Measurements from ENCODE around the gene NOP14. TPM values are rescaled to one million over a fixed set of nuclear protein-coding genes. Genes with fewer than 3 reads are reported as not detected.
"Not testable (repeated sequence)": the region's sequence is repeated elsewhere in the genome, so short reads cannot be mapped to it uniquely, and the experiment has no call there.

Gene NOP14
- polyA plus RNA-seq, 1 experiment = 7.1 TPM

GRCh38 chr4:2948895-2949781 is 14.1 kb downstream of the NOP14 start:
- ChIA-PET POLR2A (no interaction called here), CTCF (interaction anchor here (0.6 to 2.3 kb wide), 10 partner anchors 10 to 93 kb away, joined by 3 to 8 read pairs (median 3); partner anchors contain the start of genes GRK4 and NOP14)
- Histone ChIP-seq H3K4me3 (ENCODE audit: low read depth, low read length) (no peak overlapping the region), H3K36me3 (ENCODE audit: control insufficient read depth, insufficient read depth, low read length) (peaks cover 46% of the 10 kb centered on the region), H3K27me3 (ENCODE audit: control insufficient read depth, insufficient read depth, low read length) (no peaks in the 10 kb centered on the region)
- TF ChIP-seq, protein P1, sequence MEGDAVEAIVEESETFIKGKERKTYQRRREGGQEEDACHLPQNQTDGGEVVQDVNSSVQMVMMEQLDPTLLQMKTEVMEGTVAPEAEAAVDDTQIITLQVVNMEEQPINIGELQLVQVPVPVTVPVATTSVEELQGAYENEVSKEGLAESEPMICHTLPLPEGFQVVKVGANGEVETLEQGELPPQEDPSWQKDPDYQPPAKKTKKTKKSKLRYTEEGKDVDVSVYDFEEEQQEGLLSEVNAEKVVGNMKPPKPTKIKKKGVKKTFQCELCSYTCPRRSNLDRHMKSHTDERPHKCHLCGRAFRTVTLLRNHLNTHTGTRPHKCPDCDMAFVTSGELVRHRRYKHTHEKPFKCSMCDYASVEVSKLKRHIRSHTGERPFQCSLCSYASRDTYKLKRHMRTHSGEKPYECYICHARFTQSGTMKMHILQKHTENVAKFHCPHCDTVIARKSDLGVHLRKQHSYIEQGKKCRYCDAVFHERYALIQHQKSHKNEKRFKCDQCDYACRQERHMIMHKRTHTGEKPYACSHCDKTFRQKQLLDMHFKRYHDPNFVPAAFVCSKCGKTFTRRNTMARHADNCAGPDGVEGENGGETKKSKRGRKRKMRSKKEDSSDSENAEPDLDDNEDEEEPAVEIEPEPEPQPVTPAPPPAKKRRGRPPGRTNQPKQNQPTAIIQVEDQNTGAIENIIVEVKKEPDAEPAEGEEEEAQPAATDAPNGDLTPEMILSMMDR (IDR thresholded peaks at IDR 0.05; ENCODE audit: insufficient read depth, low read depth, low read length) = peak; percentile 60
- no peak for DNase-seq (ENCODE audit: low read depth)

DNA sequence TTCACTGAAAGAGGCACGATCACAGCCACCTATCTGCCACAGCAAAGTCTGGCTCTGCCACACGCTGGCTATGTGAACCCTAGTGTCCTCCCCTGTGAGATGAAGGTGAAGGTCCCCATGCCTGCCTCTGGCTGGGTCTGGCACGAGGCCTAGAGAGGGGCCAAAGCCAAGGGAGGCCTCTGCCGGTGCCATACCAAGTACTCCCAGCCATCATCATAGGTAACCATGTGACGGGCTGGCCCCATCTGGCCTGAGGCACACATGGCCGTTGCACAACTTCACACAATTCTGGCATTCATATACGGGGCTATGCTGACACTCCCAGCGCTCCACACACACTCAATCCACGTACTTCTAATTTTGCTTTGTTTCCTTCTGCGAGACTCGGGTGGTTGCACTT is 15.3 kb downstream of the NOP14 start:
- TF ChIP-seq, protein P1 (IDR thresholded peaks at IDR 0.05; ENCODE audit: insufficient read depth, low read depth, low read length) = no peak
- CTCF ChIA-PET = interaction anchor here (0.6 to 2.3 kb wide), 5 partner anchors 11 to 764 kb away, joined by 3 to 8 read pairs (median 6); no protein-coding TSS in a partner anchor
- DNase-seq (ENCODE audit: low read depth) = no peak
- Histone ChIP-seq H3K4me3 (ENCODE audit: low read depth, low read length) (no peak overlapping the region), H3K36me3 (ENCODE audit: control insufficient read depth, insufficient read depth, low read length) (peaks cover 49% of the 10 kb centered on the region), H3K27me3 (ENCODE audit: control insufficient read depth, insufficient read depth, low read length) (no peaks in the 10 kb centered on the region)
- POLR2A ChIA-PET = no interaction called here

DNA sequence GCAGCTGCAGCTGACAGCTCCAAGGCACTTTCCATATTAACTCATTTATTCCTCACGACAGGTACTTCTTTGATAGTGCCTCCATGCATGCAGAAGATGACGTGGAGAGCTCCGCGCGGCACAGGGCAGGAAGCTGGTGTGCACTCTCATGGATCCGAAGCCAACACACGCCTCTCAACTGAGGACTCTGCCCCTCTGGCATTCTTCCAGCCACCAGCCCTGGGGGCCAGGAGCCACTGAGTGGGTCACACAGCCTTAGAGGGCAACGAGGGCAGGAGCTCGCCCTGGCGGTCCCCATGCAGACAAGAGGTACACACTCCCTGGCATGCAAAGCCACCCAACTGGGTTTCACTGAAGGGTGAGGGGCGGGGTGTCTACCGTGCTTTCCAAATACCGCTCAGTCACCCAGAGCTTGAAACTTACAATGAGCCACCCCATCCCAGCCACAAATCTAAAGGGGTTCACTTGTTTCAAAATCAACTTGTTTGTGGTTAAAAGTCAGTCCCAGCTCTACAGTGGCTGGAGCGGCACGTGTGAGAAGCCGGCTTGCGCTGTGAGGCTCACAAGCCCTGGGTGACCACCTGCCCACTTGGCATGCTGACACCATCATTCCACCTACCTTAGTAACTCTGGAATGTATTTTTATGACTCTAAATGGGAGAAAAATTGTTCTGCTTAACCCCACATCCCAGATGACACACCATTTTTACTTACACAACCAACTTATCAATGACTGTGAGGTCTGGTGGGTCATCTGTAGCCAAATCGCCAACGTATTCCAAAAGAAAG is 16.2 kb downstream of the NOP14 start:
- Histone ChIP-seq H3K36me3 (ENCODE audit: control insufficient read depth, insufficient read depth, low read length) (peaks cover 51% of the 10 kb centered on the region), H3K27me3 (ENCODE audit: control insufficient read depth, insufficient read depth, low read length) (no peaks in the 10 kb centered on the region), H3K4me3 (ENCODE audit: low read depth, low read length) (no peak overlapping the region)
- TF ChIP-seq, protein P1 (IDR thresholded peaks at IDR 0.05; ENCODE audit: insufficient read depth, low read depth, low read length) = no peak
- DNase-seq (ENCODE audit: low read depth) = no peak
- ChIA-PET CTCF (interaction anchor here (0.6 to 1.1 kb wide), 4 partner anchors 9 to 763 kb away, joined by 3 to 4 read pairs (median 3); no protein-coding TSS in a partner anchor), POLR2A (no interaction called here)

GRCh38 chr4:2945619-2946604 is 17.3 kb downstream of the NOP14 start:
- DNase-seq (ENCODE audit: low read depth); H3K4me3 ChIP-seq (ENCODE audit: low read depth, low read length); H3K27me3 ChIP-seq (ENCODE audit: control insufficient read depth, insufficient read depth, low read length); POLR2A ChIA-PET: not testable (repeated sequence)
- CTCF ChIA-PET = interaction anchor here (0.8 to 1.6 kb wide), 3 partner anchors 8 to 18 kb away, joined by 3 to 6 read pairs (median 3); partner anchors contain the start of gene GRK4
- peaks cover 55% of the 10 kb centered on the region for H3K36me3 ChIP-seq (ENCODE audit: control insufficient read depth, insufficient read depth, low read length)
